Activated naive CD8-positive, alpha-beta T cell treated with anti-CD3 and anti-CD28 coated beads, Interleukin-2, amount 50 U/mL, for 24 hours (primary cell): ENCODE measurements around the gene TRRAP.

Source experiments
- ATAC-seq: fragments of 150-1000 bp; cut with Tn5 transposase; one replicate; pipeline ENCODE4 v1.10.0; 2021
- DNase-seq: peaks from one replicate; pipeline ENCODE4 v3.0.0; 2021
- H3K27ac Mint-ChIP-seq: one replicate; pipeline ENCODE4 v1.8.0; 2021; ENCODE audit warnings: mild to moderate bottlenecking, mixed read lengths
- H3K27me3 Mint-ChIP-seq: one replicate; pipeline ENCODE4 v1.8.0; 2021; ENCODE audit warnings: mixed read lengths
- H3K36me3 Mint-ChIP-seq: one replicate; pipeline ENCODE4 v1.8.0; 2021; ENCODE audit warnings: low read depth, mixed read lengths
- H3K4me1 Mint-ChIP-seq: one replicate; pipeline ENCODE4 v1.8.0; 2021; ENCODE audit warnings: mixed read lengths
- H3K4me3 Mint-ChIP-seq: one replicate; pipeline ENCODE4 v1.8.0; 2021; ENCODE audit warnings: mild to moderate bottlenecking, moderate library complexity, mixed read lengths
- H3K9me3 Mint-ChIP-seq: one replicate; pipeline ENCODE4 v1.8.0; 2021; ENCODE audit warnings: mixed read lengths

Gene TRRAP

GRCh38 chr7:99030951-99031350 lies 152.6 kb downstream of the TRRAP start:
- Mint-ChIP-seq H3K36me3 (peaks cover 27% of the 10 kb centered on the region), H3K4me1 (peaks cover 3% of the 10 kb centered on the region), H3K9me3 (no peaks in the 10 kb centered on the region), H3K27me3 (no peaks in the 10 kb centered on the region), H3K4me3 (no peak overlapping the region), H3K27ac (no peak overlapping the region)
- ATAC-seq (no peak), DNase-seq (no peak)

DNA sequence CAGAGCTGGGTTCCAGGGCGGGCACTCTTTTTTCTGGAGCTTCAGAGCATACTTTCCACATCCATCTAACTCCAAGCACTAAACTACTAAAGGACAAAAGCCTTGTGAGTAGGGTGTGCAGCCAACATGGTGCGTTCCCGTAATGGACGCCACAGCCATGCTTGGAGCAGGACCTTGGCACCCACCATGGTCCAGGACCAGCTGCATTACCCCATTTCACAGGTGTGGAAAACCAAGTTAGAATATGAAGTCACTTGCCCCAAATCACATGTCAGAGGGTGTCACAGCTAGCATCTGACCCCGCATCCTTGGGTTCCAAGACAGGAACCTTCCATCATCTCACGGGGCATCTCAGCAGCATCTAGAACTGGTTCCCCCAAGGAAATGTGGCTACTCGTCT lies 153.2 kb downstream of the TRRAP start:
- Mint-ChIP-seq H3K27ac (peak overlapping the region; percentile 42), H3K36me3 (peaks cover 27% of the 10 kb centered on the region), H3K9me3 (no peaks in the 10 kb centered on the region), H3K4me1 (peaks cover 3% of the 10 kb centered on the region), H3K27me3 (no peaks in the 10 kb centered on the region), H3K4me3 (no peak overlapping the region)
- ATAC-seq (no peak), DNase-seq (no peak)

GRCh38 chr7:99032928-99033327 lies 154.6 kb downstream of the TRRAP start:
- H3K36me3 Mint-ChIP-seq, result peaks cover 32% of the 10 kb centered on the region
- no peak overlapping the region for H3K4me3 Mint-ChIP-seq
- no peak for ATAC-seq
- no peaks in the 10 kb centered on the region for H3K27me3 Mint-ChIP-seq
- no peaks in the 10 kb centered on the region for H3K4me1 Mint-ChIP-seq
- no peaks in the 10 kb centered on the region for H3K9me3 Mint-ChIP-seq
- no peak overlapping the region for H3K27ac Mint-ChIP-seq
- DNase-seq, result no peak

DNA sequence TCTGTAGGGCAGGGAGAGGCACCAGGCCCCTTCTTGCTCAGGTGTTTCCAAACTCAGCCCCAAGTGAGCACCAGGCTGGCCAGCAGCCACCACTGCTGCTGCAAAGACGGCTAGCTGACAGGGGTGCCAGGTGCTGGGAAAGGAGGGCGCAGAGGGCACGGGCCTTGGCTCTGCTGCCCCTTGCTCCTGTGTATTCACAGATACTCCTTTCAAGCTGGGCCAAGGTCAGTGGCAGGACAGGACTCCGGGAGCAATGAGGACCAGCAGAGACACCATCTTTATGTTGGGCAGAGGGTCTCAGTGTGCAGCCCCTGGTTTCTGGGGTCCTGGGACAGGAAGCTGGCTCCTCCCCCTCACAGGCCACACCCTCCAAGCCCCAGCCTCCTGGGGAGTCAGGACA lies 155.4 kb downstream of the TRRAP start:
- no peak overlapping the region for H3K27ac Mint-ChIP-seq

GRCh38 chr7:99034932-99035722 lies 156.8 kb downstream of the TRRAP start:
- Mint-ChIP-seq H3K4me3 (no peak overlapping the region), H3K4me1 (no peaks in the 10 kb centered on the region), H3K9me3 (no peaks in the 10 kb centered on the region), H3K27me3 (no peaks in the 10 kb centered on the region), H3K36me3 (peaks cover 39% of the 10 kb centered on the region), H3K27ac (peak overlapping the region; percentile 16)
- DNase-seq (no peak), ATAC-seq (no peak)

More for the DNA sequence above, 155.4 kb downstream of the TRRAP start:
- ATAC-seq (no peak), DNase-seq (no peak)
- H3K4me3 Mint-ChIP-seq, result no peak overlapping the region
- H3K9me3 Mint-ChIP-seq, result no peaks in the 10 kb centered on the region
- H3K36me3 Mint-ChIP-seq, result peaks cover 38% of the 10 kb centered on the region
- no peaks in the 10 kb centered on the region for H3K27me3 Mint-ChIP-seq
- H3K4me1 Mint-ChIP-seq, result no peaks in the 10 kb centered on the region

GRCh38 chr7:99035723-99036545 lies 157.6 kb downstream of the TRRAP start:
- Mint-ChIP-seq H3K4me3 (no peak overlapping the region), H3K9me3 (no peaks in the 10 kb centered on the region), H3K36me3 (peaks cover 42% of the 10 kb centered on the region), H3K4me1 (no peaks in the 10 kb centered on the region), H3K27ac (no peak overlapping the region), H3K27me3 (no peaks in the 10 kb centered on the region)
- DNase-seq (no peak), ATAC-seq (no peak)

DNA sequence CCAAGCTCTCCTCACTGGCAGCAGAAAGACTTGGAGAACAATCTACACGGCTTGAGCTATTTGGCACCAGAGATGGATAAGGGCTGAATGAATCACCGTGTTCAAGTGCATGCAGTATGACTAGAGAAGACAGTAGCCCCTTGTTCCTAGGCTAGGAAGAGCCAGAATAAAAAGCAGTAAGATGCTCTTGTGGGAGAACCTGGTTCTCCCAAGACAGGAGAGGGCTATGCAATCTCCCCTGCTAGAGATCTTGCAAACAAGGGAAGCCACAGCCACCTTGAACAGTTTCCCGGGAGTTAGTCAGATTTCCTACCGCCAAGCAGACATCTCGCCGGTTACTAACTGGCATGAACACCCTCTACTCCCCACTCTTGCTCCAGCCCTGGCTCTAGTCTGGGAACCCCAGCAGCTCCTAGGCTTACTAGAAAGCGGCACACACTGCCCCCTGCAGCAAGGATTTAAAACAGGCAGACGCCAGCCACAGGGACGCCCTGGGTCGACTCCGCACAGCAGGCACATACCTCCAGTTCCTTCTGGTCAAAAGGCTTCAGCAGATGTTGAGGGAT lies 158.3 kb downstream of the TRRAP start:
- H3K9me3 Mint-ChIP-seq, result no peaks in the 10 kb centered on the region
- ATAC-seq, result no peak
- no peak for DNase-seq
- H3K4me1 Mint-ChIP-seq, result no peaks in the 10 kb centered on the region
- no peaks in the 10 kb centered on the region for H3K27me3 Mint-ChIP-seq
- H3K27ac Mint-ChIP-seq, result no peak overlapping the region
- H3K36me3 Mint-ChIP-seq, result peaks cover 41% of the 10 kb centered on the region
- H3K4me3 Mint-ChIP-seq, result no peak overlapping the region

- Mint-ChIP-seq H3K27ac (peak overlapping the region; percentile 38), H3K4me3 (no peak overlapping the region), H3K4me1 (no peaks in the 10 kb centered on the region), H3K9me3 (no peaks in the 10 kb centered on the region), H3K36me3 (peaks cover 41% of the 10 kb centered on the region), H3K27me3 (no peaks in the 10 kb centered on the region)
- ATAC-seq (no peak), DNase-seq (no peak)
These were observed 159.1 kb downstream of the TRRAP start for GRCh38 chr7:99037327-99037940.

DNA sequence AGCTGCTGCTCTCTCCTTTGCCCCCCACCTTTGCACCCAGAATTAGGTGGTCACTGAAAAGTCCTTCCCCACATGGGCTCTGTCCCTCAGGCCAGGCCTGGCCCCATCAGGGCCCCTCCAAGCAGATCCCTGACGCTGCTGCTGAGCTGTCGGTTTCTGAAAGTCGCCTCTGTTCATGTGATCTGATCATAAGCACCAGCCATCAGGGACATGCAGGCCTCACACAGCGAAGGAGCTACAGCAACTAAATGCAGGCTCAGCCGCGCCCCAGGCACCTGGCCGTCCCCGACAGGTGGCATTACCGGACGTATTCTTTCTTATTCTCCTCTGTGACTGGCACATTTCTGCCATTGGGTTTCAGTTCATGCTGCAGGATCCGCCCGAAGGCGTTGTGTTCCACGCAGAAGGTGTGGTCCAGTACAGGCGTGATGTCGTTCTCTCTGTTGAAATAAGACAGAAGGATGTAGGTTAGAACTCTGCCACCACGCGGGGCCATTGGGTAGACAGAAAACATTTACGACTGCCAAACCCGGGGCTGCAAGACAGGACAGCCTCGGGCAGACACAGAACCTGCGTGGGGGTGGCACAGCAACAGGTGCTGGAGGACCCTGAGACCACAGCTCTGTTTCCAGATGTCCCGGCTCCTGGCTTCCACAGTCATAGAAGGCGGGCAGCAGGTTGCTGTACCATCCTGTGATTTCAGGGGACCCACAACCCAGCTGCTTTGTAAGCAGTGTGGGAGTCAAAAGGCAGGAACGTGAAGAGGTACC lies 159.9 kb downstream of the TRRAP start:
- no peaks in the 10 kb centered on the region for H3K27me3 Mint-ChIP-seq
- no peaks in the 10 kb centered on the region for H3K4me1 Mint-ChIP-seq
- DNase-seq (no peak), ATAC-seq (no peak)
- H3K27ac Mint-ChIP-seq, result peak overlapping the region; percentile 42
- no peak overlapping the region for H3K4me3 Mint-ChIP-seq
- H3K36me3 Mint-ChIP-seq, result peaks cover 47% of the 10 kb centered on the region
- H3K9me3 Mint-ChIP-seq, result no peaks in the 10 kb centered on the region

GRCh38 chr7:99039384-99039891 lies 161.1 kb downstream of the TRRAP start:
- H3K27me3 Mint-ChIP-seq, result no peaks in the 10 kb centered on the region
- no peaks in the 10 kb centered on the region for H3K9me3 Mint-ChIP-seq
- no peak overlapping the region for H3K4me3 Mint-ChIP-seq

GRCh38 chr7:99040104-99040958 lies 162.0 kb downstream of the TRRAP start:
- ATAC-seq (peak; percentile 62), DNase-seq (peak; percentile 65)
- peaks cover 47% of the 10 kb centered on the region for H3K36me3 Mint-ChIP-seq
- peak overlapping the region; percentile 33 for H3K27ac Mint-ChIP-seq
- H3K27me3 Mint-ChIP-seq, result no peaks in the 10 kb centered on the region
- H3K4me1 Mint-ChIP-seq, result no peaks in the 10 kb centered on the region
- H3K4me3 Mint-ChIP-seq, result no peak overlapping the region
- no peaks in the 10 kb centered on the region for H3K9me3 Mint-ChIP-seq

More at GRCh38 chr7:99039384-99039891, 161.1 kb downstream of the TRRAP start:
- ATAC-seq, result no peak
- Mint-ChIP-seq H3K4me1 (no peaks in the 10 kb centered on the region), H3K27ac (no peak overlapping the region), H3K36me3 (peaks cover 47% of the 10 kb centered on the region)
- no peak for DNase-seq

DNA sequence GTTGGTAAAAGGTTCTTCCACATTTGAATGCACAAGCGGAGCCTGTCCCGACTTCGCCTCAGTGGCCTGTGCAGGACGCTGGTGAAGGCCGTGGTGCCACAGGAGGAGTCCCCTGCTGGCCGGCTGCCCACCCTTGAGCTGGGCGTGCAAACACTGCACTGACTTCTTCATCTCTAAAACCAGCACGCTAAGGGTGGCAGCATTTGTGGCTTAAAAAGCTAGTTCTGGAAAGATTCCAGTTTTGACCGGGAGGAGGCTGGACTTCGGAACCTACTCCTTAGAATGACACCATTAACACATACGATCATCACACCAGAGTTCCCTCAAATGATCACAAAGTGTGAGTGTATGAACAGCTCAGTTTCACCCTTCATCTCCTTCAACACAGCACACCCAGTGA lies 163.2 kb downstream of the TRRAP start:
- Mint-ChIP-seq H3K4me3 (no peak overlapping the region), H3K9me3 (no peaks in the 10 kb centered on the region), H3K36me3 (peaks cover 53% of the 10 kb centered on the region), H3K4me1 (no peaks in the 10 kb centered on the region), H3K27me3 (no peaks in the 10 kb centered on the region), H3K27ac (peak overlapping the region; percentile 13)
- no peak for ATAC-seq
- no peak for DNase-seq

- Mint-ChIP-seq H3K4me3 (no peak overlapping the region), H3K4me1 (no peaks in the 10 kb centered on the region), H3K9me3 (no peaks in the 10 kb centered on the region), H3K27me3 (no peaks in the 10 kb centered on the region), H3K36me3 (peaks cover 48% of the 10 kb centered on the region), H3K27ac (no peak overlapping the region)
- DNase-seq (no peak), ATAC-seq (no peak)
These were observed 164.6 kb downstream of the TRRAP start for GRCh38 chr7:99042957-99043356.
